AG04449 (cell line): ENCODE results near the gene FAM171A1.
"Not testable (repeated sequence)": the region's sequence is repeated elsewhere in the genome, so short reads cannot be mapped to it uniquely, and the experiment has no call there.

Experiments used
- CTCF ChIA-PET: fragments of 350-600 bp; formaldehyde crosslinking; extraction: SDS; loops from one replicate; lab custom pipeline; 2021; ENCODE audit warnings: antibody characterized with exemption; lab: Yijun Ruan, JAX
- POLR2A ChIA-PET: fragments of 400-600, 350-600 bp; formaldehyde crosslinking; extraction: SDS; loops from one replicate; lab custom pipeline; 2020; ENCODE audit warnings: antibody characterized with exemption, inconsistent platforms; lab: Yijun Ruan, JAX
- DNase-seq: peaks from one replicate; pipeline ENCODE4 v3.0.0-alpha.2; 2010; ENCODE audit warnings: low read depth, low spot score
- H3K4me3 ChIP-seq: 2 replicates; pipeline ENCODE4 v1.5.1; 2011; ENCODE audit warnings: low read depth, mild to moderate bottlenecking, control low read depth, low read length
- TF ChIP-seq, protein P1 (sequence below): IDR thresholded peaks from one replicate; pipeline ENCODE4 v1.5.1; 2011; ENCODE audit warnings: mild to moderate bottlenecking, moderate library complexity, low read length, control low read depth, inconsistent platforms; ENCODE audit not compliant: insufficient read depth; ENCODE audit errors: missing control alignments

FAM171A1 gene

DNA sequence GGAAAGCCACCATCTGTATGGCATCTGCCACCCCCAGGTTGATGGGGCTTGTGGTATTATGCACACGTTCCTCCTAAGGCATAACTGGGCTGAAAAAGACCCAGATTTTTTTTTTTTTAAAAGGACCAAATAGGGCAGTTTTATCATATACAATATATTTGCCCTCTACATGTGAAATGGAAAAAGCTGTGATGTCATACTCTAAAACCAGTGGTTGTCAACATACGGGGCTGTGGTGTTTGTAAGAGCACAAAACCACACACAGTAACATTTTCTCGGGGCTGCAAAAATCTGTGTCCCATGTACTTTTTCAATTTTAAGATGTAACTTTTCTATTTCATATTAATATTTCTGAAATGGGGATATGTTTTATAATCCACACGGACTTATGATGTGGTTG is 34.9 kb downstream of the FAM171A1 start:
- ChIA-PET CTCF (no interaction called here), POLR2A (interaction anchor here (0.6 kb wide), 1 partner anchor 89 kb away, joined by 4 read pairs; no protein-coding TSS in a partner anchor)
- DNase-seq: no peak
- TF ChIP-seq, protein P1, sequence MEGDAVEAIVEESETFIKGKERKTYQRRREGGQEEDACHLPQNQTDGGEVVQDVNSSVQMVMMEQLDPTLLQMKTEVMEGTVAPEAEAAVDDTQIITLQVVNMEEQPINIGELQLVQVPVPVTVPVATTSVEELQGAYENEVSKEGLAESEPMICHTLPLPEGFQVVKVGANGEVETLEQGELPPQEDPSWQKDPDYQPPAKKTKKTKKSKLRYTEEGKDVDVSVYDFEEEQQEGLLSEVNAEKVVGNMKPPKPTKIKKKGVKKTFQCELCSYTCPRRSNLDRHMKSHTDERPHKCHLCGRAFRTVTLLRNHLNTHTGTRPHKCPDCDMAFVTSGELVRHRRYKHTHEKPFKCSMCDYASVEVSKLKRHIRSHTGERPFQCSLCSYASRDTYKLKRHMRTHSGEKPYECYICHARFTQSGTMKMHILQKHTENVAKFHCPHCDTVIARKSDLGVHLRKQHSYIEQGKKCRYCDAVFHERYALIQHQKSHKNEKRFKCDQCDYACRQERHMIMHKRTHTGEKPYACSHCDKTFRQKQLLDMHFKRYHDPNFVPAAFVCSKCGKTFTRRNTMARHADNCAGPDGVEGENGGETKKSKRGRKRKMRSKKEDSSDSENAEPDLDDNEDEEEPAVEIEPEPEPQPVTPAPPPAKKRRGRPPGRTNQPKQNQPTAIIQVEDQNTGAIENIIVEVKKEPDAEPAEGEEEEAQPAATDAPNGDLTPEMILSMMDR: no peak
- no peak overlapping the region for H3K4me3 ChIP-seq

DNA sequence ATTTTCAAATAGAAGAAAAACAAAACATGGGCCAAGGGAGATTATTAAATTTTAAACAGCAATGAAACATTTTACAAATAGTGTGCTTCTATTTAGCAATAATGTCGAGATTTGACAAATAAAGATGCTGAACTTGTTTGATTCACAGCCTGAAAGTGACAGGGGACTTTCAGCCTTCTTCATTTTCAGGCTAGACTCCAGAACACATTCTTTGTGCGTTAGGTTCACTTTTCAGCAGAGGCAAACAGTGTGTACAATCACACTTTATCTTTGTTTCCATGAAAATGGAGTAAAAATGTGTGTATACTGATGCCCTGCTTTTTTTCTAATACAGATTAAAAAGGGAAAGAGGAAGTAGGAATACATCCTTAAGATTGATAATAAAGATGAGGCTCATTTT is 35.6 kb downstream of the FAM171A1 start:
- ChIA-PET CTCF (no interaction called here), POLR2A (no interaction called here)
- no peak overlapping the region for H3K4me3 ChIP-seq
- TF ChIP-seq, protein P1: no peak
- no peak for DNase-seq

DNA sequence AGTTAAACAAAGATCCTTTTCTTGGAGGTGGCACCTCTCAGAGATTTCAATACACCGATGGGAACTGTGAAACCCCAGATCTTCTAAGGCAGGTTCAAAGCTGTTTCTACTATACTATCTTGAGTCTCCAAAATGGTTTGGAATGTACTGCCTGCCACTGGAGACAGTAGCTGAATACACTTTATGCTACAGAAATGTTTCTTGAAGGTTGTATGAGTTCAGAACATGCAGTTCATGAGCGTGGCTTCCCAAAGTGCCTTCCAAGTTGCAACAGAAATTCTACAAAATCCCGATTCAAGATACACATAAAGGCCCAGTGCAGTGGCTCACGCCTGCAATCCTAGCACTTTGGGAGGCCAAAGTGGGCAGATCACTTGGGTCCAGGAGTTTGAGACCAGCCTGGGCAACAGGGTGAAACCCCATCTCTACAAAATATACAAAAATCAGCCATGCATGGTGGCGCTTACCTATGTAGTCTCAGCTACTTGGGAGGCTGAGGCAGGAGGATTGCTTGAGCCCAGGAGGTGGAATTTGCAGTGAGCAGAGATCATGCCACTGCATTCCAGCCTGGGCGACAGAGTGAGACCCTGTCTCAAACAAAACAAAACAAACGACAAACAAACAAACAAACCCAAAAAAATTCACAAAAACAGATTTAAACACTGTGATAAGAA is 36.3 kb downstream of the FAM171A1 start:
- H3K4me3 ChIP-seq: no peak overlapping the region
- ChIA-PET POLR2A (no interaction called here), CTCF (no interaction called here)
- no peak for DNase-seq
- TF ChIP-seq, protein P1: no peak

DNA sequence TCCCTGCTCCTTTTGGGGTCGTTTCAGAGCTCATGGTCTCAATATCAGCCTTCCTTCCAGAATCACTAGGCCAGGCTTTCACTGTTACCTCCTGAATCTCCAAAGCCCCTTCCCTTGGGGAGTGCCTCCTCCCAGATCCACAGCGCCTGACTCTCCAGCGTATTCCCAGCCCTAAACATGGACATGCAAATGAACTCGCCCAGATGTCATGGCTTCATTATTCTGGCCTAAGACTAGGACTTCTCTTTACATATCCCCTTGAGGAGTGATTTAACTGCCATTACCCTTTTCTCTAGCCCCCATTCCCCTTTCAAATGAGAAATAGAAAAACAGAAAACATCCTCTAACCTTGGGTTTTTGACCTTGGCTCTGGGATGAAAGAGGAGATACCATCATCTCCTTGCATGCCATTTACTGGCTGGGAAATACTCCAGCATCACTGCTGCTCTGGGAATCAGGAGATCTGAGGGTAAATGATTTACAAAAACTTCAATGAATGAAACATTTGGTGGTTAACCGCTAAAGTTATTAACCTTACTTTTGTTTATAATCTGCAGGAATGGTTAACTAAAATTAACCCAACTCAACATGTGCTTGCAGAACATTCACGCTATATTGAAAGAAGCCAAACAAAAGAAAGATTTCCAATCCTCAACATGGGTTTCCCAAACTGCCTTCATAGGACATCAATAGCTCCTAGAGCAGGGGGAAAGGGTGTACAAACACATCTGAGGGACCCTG is 37.0 kb downstream of the FAM171A1 start:
- no peak overlapping the region for H3K4me3 ChIP-seq
- CTCF ChIA-PET: interaction anchor here (0.6 kb wide), 1 partner anchor 259 kb away, joined by 5 read pairs; no protein-coding TSS in a partner anchor
- TF ChIP-seq, protein P1: no peak
- no peak for DNase-seq
- POLR2A ChIA-PET: no interaction called here

DNA sequence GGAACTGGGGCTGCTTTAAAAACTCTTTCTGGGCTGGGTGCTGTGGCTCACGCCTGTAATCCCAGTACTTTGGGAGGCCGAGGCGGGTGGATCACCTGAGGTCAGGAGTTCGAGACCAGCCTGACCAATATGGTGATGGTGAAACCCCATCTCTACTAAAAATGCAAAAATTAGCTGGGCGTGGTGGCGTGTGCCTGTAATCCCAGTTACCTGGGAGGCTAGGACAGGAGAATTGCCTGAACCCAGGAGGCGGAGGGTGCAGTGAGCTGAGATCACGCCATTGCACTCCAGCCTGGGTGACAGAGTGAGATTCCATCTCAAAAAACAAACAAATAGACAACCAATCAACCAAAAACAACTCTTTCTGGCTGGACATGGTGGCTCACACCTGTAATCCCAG is 37.9 kb downstream of the FAM171A1 start:
- POLR2A ChIA-PET: not testable (repeated sequence)

DNA sequence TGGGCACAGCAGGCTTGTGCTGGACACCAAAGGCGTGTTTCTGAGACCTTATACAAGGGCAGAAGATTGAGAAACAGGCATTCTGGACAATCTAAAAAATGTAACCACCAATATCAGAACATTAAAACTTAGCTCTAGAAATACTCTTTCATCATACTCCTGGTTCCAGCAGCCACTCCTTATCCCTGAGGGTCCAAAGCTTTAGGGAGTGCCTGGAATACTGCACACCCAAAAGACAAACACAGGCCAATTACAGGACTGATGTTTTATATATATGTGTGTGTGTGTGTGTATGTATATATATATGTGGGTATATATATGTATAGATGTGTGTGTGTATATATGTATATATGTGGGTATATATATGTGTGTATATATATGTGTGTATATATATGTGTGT is 39.6 kb downstream of the FAM171A1 start:
- ChIA-PET CTCF (no interaction called here), POLR2A (no interaction called here)
- H3K4me3 ChIP-seq: no peak overlapping the region
- TF ChIP-seq, protein P1: no peak
- DNase-seq: no peak

More for the DNA sequence above, 37.9 kb downstream of the FAM171A1 start:
- DNase-seq, CTCF ChIA-PET, H3K4me3 ChIP-seq: not testable (repeated sequence)
